EH (cell line): Measurements from ENCODE around the gene ATP1A4.

Experiments used
- DNase-seq: peaks from one replicate; pipeline ENCODE4 v3.0.0-alpha.2; 2015; ENCODE audit warnings: low read depth

ATP1A4 gene

GRCh38 chr1:160206421-160207117, 55.2 kb downstream of the ATP1A4 start:
- DNase-seq = peak; percentile 97

GRCh38 chr1:160207118-160207650, 55.8 kb downstream of the ATP1A4 start:
- no peak for DNase-seq

GRCh38 chr1:160207771-160208556, 56.6 kb downstream of the ATP1A4 start:
- DNase-seq = peak; percentile 22

- DNase-seq = peak; percentile 34
Measured at GRCh38 chr1:160208557-160209320, 57.3 kb downstream of the ATP1A4 start.

- peak; percentile 15 for DNase-seq
Measured at GRCh38 chr1:160209321-160210046, 58.1 kb downstream of the ATP1A4 start.

- DNase-seq = no peak
Measured at GRCh38 chr1:160210561-160210960, 59.2 kb downstream of the ATP1A4 start.

- peak; percentile 15 for DNase-seq
Measured at GRCh38 chr1:160211046-160211790, 59.8 kb downstream of the ATP1A4 start.

- no peak for DNase-seq
Measured at GRCh38 chr1:160214481-160215140, 63.2 kb downstream of the ATP1A4 start.

- no peak for DNase-seq
Measured at GRCh38 chr1:160216301-160216700, 64.9 kb downstream of the ATP1A4 start.

- no peak for DNase-seq
Measured at GRCh38 chr1:160217481-160218051, 66.2 kb downstream of the ATP1A4 start.

GRCh38 chr1:160219062-160219929, 67.9 kb downstream of the ATP1A4 start:
- DNase-seq = peak; percentile 87

GRCh38 chr1:160220301-160220700, 68.9 kb downstream of the ATP1A4 start:
- no peak for DNase-seq

- DNase-seq = no peak
Measured at GRCh38 chr1:160221089-160221488, 69.7 kb downstream of the ATP1A4 start.

- DNase-seq = no peak
Measured at GRCh38 chr1:160222546-160222945, 71.1 kb downstream of the ATP1A4 start.

- DNase-seq = no peak
Measured at GRCh38 chr1:160224606-160225005, 73.2 kb downstream of the ATP1A4 start.

- no peak for DNase-seq
Measured at GRCh38 chr1:160225345-160225744, 73.9 kb downstream of the ATP1A4 start.

- DNase-seq = no peak
Measured at GRCh38 chr1:160226623-160227022, 75.2 kb downstream of the ATP1A4 start.

- DNase-seq = no peak
Measured at GRCh38 chr1:160227034-160227433, 75.6 kb downstream of the ATP1A4 start.

GRCh38 chr1:160227561-160227960, 76.2 kb downstream of the ATP1A4 start:
- DNase-seq = no peak
